Endothelial cell of umbilical vein (primary cell): Measurements from ENCODE around the gene TRMT44.

Experiments used
- POLR2A ChIP-seq: IDR thresholded peaks from 2 replicates; pipeline ENCODE4 v1.6.1; 2012; ENCODE audit warnings: low read depth, mild to moderate bottlenecking, control low read depth, low read length
- POLR2AphosphoS5 ChIP-seq: IDR thresholded peaks from 2 replicates; pipeline ENCODE4 v1.6.1; 2012; ENCODE audit warnings: low read depth, mild to moderate bottlenecking, control low read depth, low read length, moderate library complexity; ENCODE audit not compliant: insufficient read depth
- TF ChIP-seq, protein P1 (sequence below), 2 donors: IDR thresholded peaks; 1 replicate in 1 of 2; 2 replicates in 1 of 2; pipeline ENCODE4 v1.5.1; 2011; ENCODE audit warnings: low read length in 2 of 2, mild to moderate bottlenecking in 2 of 2, moderate library complexity in 2 of 2, control low read depth in 1 of 2, inconsistent platforms in 1 of 2, low read depth in 1 of 2; ENCODE audit not compliant: insufficient read depth in 1 of 2; ENCODE audit errors: extremely low read depth in 1 of 2
- TF ChIP-seq, protein P2 (sequence below): IDR thresholded peaks from 2 replicates; pipeline ENCODE4 v1.6.1; 2011; ENCODE audit not compliant: insufficient read depth, insufficient read length

DNA sequence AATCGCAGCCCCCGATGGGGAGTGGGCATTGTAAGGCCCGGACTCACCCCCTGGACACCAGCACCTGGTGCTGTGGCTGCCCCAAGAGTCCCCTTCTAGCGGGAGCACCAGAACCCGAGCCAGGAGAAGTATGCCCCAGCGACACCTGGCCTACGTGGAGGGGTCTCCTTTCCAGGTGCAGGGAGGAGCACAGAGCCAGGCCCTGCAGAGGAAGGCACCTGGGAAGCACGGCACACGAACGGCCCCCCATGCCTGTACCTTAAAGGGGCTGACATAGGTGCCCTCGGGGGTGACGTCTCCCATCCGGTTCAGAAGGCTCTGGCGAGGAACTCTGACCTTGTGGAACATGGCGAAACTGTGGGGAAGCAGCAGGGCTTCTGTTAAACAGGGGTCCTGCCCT is 41.3 kb upstream of the TRMT44 start:
- TF ChIP-seq POLR2A, result no peak
- TF ChIP-seq, protein P1, sequence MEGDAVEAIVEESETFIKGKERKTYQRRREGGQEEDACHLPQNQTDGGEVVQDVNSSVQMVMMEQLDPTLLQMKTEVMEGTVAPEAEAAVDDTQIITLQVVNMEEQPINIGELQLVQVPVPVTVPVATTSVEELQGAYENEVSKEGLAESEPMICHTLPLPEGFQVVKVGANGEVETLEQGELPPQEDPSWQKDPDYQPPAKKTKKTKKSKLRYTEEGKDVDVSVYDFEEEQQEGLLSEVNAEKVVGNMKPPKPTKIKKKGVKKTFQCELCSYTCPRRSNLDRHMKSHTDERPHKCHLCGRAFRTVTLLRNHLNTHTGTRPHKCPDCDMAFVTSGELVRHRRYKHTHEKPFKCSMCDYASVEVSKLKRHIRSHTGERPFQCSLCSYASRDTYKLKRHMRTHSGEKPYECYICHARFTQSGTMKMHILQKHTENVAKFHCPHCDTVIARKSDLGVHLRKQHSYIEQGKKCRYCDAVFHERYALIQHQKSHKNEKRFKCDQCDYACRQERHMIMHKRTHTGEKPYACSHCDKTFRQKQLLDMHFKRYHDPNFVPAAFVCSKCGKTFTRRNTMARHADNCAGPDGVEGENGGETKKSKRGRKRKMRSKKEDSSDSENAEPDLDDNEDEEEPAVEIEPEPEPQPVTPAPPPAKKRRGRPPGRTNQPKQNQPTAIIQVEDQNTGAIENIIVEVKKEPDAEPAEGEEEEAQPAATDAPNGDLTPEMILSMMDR (IDR thresholded peaks at IDR 0.05; ENCODE audit: extremely low read depth in 1 of 2, insufficient read depth in 1 of 2, low read depth in 1 of 2, low read length in 2 of 2), result no peak
- no peak for TF ChIP-seq POLR2AphosphoS5
- TF ChIP-seq, protein P2, sequence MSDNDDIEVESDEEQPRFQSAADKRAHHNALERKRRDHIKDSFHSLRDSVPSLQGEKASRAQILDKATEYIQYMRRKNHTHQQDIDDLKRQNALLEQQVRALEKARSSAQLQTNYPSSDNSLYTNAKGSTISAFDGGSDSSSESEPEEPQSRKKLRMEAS, result no peak
